ENCODE measurements around the gene PLEKHF1. TPM values are rescaled to one million over a fixed set of nuclear protein-coding genes. Genes with fewer than 3 reads are reported as not detected.
A peak's percentile ranks its signal among the peaks of the same experiment; 100 is the strongest.

Gene PLEKHF1
- total RNA-seq, 4 donors from 2014 or later: 8.6 to 38.8 (median 14.2) TPM

- Histone ChIP-seq H3K9me3 (no peaks in the 10 kb centered on the region), H3K27me3 (no peaks in the 10 kb centered on the region), H3K4me1 (peaks cover 0 to 4% (median 0%) of the 10 kb centered on the region in 4 donors), H3K4me3 (no peak overlapping the region), H3K27ac (no peak overlapping the region), H3K36me3 (no peaks in the 10 kb centered on the region)
- intact Hi-C loops (cut with DNase I; ENCODE audit: low total_unique reads): no loop called here
- no peak for TF ChIP-seq EP300 (IDR thresholded peaks at IDR 0.05; ENCODE audit: low read depth)
- TF ChIP-seq POLR2A (IDR thresholded peaks at IDR 0.05): no peak
- peak; percentile 79 to 91 (median 88) for TF ChIP-seq CTCF (IDR thresholded peaks at IDR 0.05)
- TF ChIP-seq POLR2AphosphoS5 (IDR thresholded peaks at IDR 0.05): peak in 1 of 3 donors; percentile 20
- DNase-seq: peak; percentile 85
- 78% methylated on average over 15 of the region's 19 CpGs; no CpG with 5 or more reads in 1 of the 2 donors for WGBS, 2 donors (ENCODE audit: low coverage in 1 of 2)
- in situ Hi-C loops (cut with MboI; ENCODE audit: low pct_ligation_motif_present in 1 of 4, low pct_unique_long_range_greater_than_20kb in 1 of 4, low sequenced_read_pairs in 3 of 4): no loop called here
Measured at GRCh38 chr19:29694669-29695627, 29.7 kb downstream of the PLEKHF1 start.

- H3K4me1 ChIP-seq: peaks cover 0 to 4% (median 0%) of the 10 kb centered on the region in 4 donors
- intact Hi-C loops (cut with DNase I; ENCODE audit: low total_unique reads): no loop called here
- in situ Hi-C loops (cut with MboI; ENCODE audit: low pct_ligation_motif_present in 1 of 4, low pct_unique_long_range_greater_than_20kb in 1 of 4, low sequenced_read_pairs in 3 of 4): no loop called here
- no peak for TF ChIP-seq EP300 (IDR thresholded peaks at IDR 0.05; ENCODE audit: low read depth)
- no peaks in the 10 kb centered on the region for H3K9me3 ChIP-seq
- H3K36me3 ChIP-seq: no peaks in the 10 kb centered on the region
- H3K27me3 ChIP-seq: no peaks in the 10 kb centered on the region
- WGBS, 2 donors (ENCODE audit: low coverage in 1 of 2): 90% methylated on average over 6 of the region's 6 CpGs; no CpG with 5 or more reads in 1 of the 2 donors
- H3K27ac ChIP-seq: no peak overlapping the region
- DNase-seq: no peak
- no peak overlapping the region for H3K4me3 ChIP-seq
Measured at GRCh38 chr19:29695765-29696564, 30.7 kb downstream of the PLEKHF1 start.

- no peak for DNase-seq
- no peaks in the 10 kb centered on the region for H3K36me3 ChIP-seq
- no peaks in the 10 kb centered on the region for H3K27me3 ChIP-seq
- H3K9me3 ChIP-seq: no peaks in the 10 kb centered on the region
- peaks cover 0 to 4% (median 0%) of the 10 kb centered on the region in 4 donors for H3K4me1 ChIP-seq
- H3K27ac ChIP-seq: no peak overlapping the region
- 58 to 73% methylated on average over 2 of the region's 2 CpGs for WGBS, 2 donors (ENCODE audit: low coverage in 1 of 2)
- H3K4me3 ChIP-seq: no peak overlapping the region
- intact Hi-C loops (cut with DNase I; ENCODE audit: low total_unique reads) (no loop called here), in situ Hi-C loops (cut with MboI; ENCODE audit: low pct_ligation_motif_present in 1 of 4, low pct_unique_long_range_greater_than_20kb in 1 of 4, low sequenced_read_pairs in 3 of 4) (no loop called here)
- TF ChIP-seq CTCF (IDR thresholded peaks at IDR 0.05) (no peak), EP300 (IDR thresholded peaks at IDR 0.05; ENCODE audit: low read depth) (no peak), POLR2AphosphoS5 (IDR thresholded peaks at IDR 0.05) (no peak)
Measured at GRCh38 chr19:29696565-29696846, 31.2 kb downstream of the PLEKHF1 start.

- Histone ChIP-seq H3K4me1 (peaks cover 0 to 4% (median 0%) of the 10 kb centered on the region in 4 donors), H3K4me3 (no peak overlapping the region), H3K36me3 (peaks cover 0 to 4% (median 2%) of the 10 kb centered on the region in 4 donors), H3K27ac (no peak overlapping the region), H3K27me3 (no peaks in the 10 kb centered on the region), H3K9me3 (no peaks in the 10 kb centered on the region)
- no peak for DNase-seq
- 71% methylated on average over 6 of the region's 10 CpGs; no CpG with 5 or more reads in 1 of the 2 donors for WGBS, 2 donors (ENCODE audit: low coverage in 1 of 2)
- intact Hi-C loops (cut with DNase I; ENCODE audit: low total_unique reads) (no loop called here), in situ Hi-C loops (cut with MboI; ENCODE audit: low pct_ligation_motif_present in 1 of 4, low pct_unique_long_range_greater_than_20kb in 1 of 4, low sequenced_read_pairs in 3 of 4) (no loop called here)
- TF ChIP-seq POLR2A (IDR thresholded peaks at IDR 0.05) (no peak), CTCF (IDR thresholded peaks at IDR 0.05) (no peak), POLR2AphosphoS5 (IDR thresholded peaks at IDR 0.05) (no peak), EP300 (IDR thresholded peaks at IDR 0.05; ENCODE audit: low read depth) (no peak)
Measured at GRCh38 chr19:29697523-29698261, 32.4 kb downstream of the PLEKHF1 start.
